Measurements from ENCODE around the gene MYEOV. TPM values are rescaled to one million over a fixed set of nuclear protein-coding genes. Genes with fewer than 3 reads are reported as not detected.

Gene MYEOV
- total and polyA plus RNA-seq, 4 donors = 0.79 to 0.90 TPM; not detected in 2

GRCh38 chr11:69339983-69340565, 46.1 kb downstream of the MYEOV start:
- Histone ChIP-seq H3K4me3 (ENCODE audit: low read depth in 1 of 3, low read length in 3 of 3) (no peak overlapping the region), H3K9me3 (ENCODE audit: control insufficient read depth in 4 of 4, low read length in 3 of 4) (no peaks in the 10 kb centered on the region), H3K27ac (ENCODE audit: low read depth in 1 of 2, low read length in 2 of 2) (no peak overlapping the region), H3K36me3 (ENCODE audit: control insufficient read depth in 4 of 4, insufficient read depth in 3 of 4, low read depth in 1 of 4, low read length in 3 of 4) (no peaks in the 10 kb centered on the region), H3K4me1 (ENCODE audit: control insufficient read depth in 4 of 4, insufficient read depth in 4 of 4, low read length in 3 of 4) (no peaks in the 10 kb centered on the region), H3K27me3 (ENCODE audit: control insufficient read depth in 4 of 4, insufficient read depth in 4 of 4, low read length in 3 of 4) (no peaks in the 10 kb centered on the region), H3K9ac (ENCODE audit: low read depth in 1 of 2, low read length in 2 of 2) (no peak overlapping the region)
- TF ChIP-seq CTCF (IDR thresholded peaks at IDR 0.05; ENCODE audit: low read depth, low read length, missing input control) = no peak
- TF ChIP-seq SP1 (IDR thresholded peaks at IDR 0.05) = no peak
- TF ChIP-seq REST (IDR thresholded peaks at IDR 0.05) = no peak
- WGBS = 95% methylated on average over 5 of the region's 5 CpGs
- DNase-seq (ENCODE audit: low spot score) = peak; percentile 19

- peak; percentile 21 for DNase-seq (ENCODE audit: low spot score)
- Histone ChIP-seq H3K9ac (ENCODE audit: low read depth in 1 of 2, low read length in 2 of 2) (no peak overlapping the region), H3K4me1 (ENCODE audit: control insufficient read depth in 4 of 4, insufficient read depth in 4 of 4, low read length in 3 of 4) (no peaks in the 10 kb centered on the region), H3K4me3 (ENCODE audit: low read depth in 1 of 3, low read length in 3 of 3) (no peak overlapping the region), H3K27me3 (ENCODE audit: control insufficient read depth in 4 of 4, insufficient read depth in 4 of 4, low read length in 3 of 4) (no peaks in the 10 kb centered on the region), H3K36me3 (ENCODE audit: control insufficient read depth in 4 of 4, insufficient read depth in 3 of 4, low read depth in 1 of 4, low read length in 3 of 4) (no peaks in the 10 kb centered on the region), H3K9me3 (ENCODE audit: control insufficient read depth in 4 of 4, low read length in 3 of 4) (no peaks in the 10 kb centered on the region), H3K27ac (ENCODE audit: low read depth in 1 of 2, low read length in 2 of 2) (no peak overlapping the region)
- WGBS = 97% methylated on average over 13 of the region's 13 CpGs
- TF ChIP-seq CTCF (IDR thresholded peaks at IDR 0.05; ENCODE audit: low read depth, low read length, missing input control) = no peak
Observed at GRCh38 chr11:69342588-69343330, 48.8 kb downstream of the MYEOV start.
